KG1 (cell line): ENCODE data around the gene ZNF283.
"Not testable (repeated sequence)": the region's sequence is repeated elsewhere in the genome, so short reads cannot be mapped to it uniquely, and the experiment has no call there.

Experiments
- DNase-seq: peaks from one replicate; lab custom pipeline; 2025; lab: John Stamatoyannopoulos, UW

Gene ZNF283

GRCh38 chr19:43848821-43849220 is 21.7 kb downstream of the ZNF283 start:
- no peak for DNase-seq

- DNase-seq: no peak
Measured at GRCh38 chr19:43858174-43858573, 31.1 kb downstream of the ZNF283 start.

DNA sequence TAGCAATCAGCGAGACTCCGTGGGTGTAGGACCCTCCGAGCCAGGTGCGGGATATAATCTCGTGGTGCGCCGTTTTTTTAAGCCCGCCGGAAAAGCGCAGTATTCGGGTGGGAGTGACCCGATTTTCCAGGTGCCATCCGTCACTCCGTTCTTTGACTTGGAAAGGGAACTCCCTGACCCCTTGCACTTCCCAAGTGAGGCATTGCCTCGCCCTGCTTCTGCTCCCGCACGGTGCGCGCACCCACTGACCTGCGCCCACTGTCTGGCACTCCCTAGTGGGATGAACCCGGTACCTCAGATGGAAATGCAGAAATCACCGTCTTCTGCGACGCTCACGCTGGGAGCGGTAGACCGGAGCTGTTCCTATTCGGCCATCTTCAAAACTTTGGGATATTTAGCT is 39.8 kb downstream of the ZNF283 start:
- DNase-seq: not testable (repeated sequence)

DNA sequence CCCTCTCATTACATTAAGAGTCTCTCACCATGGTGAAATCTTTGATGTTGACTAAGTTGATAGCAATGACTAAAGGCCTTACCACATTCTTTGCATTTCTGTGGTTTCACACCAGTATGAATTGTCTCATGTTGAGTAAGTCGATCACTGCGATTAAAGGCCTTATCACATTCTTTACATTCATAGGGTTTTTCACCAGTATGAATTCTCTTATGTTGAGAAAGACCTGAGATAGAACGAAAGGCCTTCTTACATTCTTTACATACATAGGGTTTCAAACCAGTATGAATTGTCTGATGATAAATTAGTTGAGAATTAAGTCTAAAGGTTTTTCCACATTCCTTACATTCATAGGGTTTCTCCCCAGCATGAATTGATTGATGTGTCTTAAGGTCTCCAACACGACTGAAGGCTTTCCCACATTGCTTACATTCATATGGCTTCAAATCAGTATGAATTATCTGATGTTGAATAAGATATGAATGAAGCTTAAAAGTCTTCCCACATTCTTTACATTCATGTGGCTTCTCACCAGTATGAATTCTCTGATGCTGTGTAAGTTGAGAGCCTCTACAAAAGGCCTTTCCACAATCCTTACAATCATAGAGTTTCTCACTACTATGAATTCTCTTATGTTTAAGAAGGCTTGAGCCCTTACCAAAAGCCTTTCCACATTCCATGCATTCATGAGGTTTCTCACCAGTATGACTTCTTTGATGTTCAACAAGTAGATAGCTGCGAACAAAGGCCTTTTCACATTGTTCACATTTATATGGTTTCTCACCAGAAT is 45.6 kb downstream of the ZNF283 start:
- DNase-seq: no peak

- no peak for DNase-seq
Measured at GRCh38 chr19:43880483-43880882, 53.4 kb downstream of the ZNF283 start.

GRCh38 chr19:43883864-43884263 is 56.7 kb downstream of the ZNF283 start, which contains the start of gene ZNF404:
ZNF404 (minus strand) TSS chr19:43883964.
- DNase-seq: no peak

DNA sequence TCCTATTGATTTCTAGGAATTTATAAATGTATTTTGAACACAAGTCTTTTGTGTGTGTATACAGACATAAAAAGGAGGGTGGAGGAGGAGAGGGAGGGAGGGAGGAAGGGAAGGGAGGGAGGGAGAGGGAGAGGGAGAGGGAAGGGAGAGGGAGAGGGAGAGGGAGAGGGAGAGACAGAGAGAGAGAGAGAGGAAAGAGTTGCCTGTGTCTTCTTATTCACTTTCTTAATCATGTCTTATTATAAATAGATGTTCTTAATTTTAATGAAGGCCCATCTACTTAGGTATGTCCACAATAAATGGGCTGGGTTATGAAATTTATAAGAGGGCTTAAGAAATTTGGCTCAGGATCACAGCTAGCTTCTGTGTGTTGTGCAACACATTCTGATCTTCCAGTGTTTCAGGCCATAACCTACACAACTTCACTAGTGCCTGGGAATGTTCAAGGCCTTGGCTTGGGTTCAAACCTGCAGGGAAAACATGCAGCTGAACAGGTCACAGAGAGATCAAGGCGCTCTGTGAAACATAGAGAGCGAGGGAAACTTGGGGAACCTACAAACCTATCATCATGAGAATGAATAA is 68.7 kb downstream of the ZNF283 start:
- DNase-seq: no peak
